Type B pancreatic cell (in vitro differentiated cells): ENCODE data around the gene SLC9A8. TPM values are rescaled to one million over a fixed set of nuclear protein-coding genes. Genes with fewer than 3 reads are reported as not detected.

Experiments
- DNase-seq: peaks from one replicate; pipeline ENCODE4 v3.0.0; 2021; ENCODE audit warnings: mixed read lengths; ENCODE audit not compliant: unreplicated experiment; ENCODE audit errors: extremely low spot score
- H3K27ac Mint-ChIP-seq: 2 replicates; pipeline ENCODE4 v1.8.0; 2021; ENCODE audit warnings: mild to moderate bottlenecking, mixed read lengths
- H3K27me3 Mint-ChIP-seq: 2 replicates; pipeline ENCODE4 v1.8.0; 2021; ENCODE audit warnings: mixed read lengths
- H3K36me3 Mint-ChIP-seq: 2 replicates; pipeline ENCODE4 v1.8.0; 2021; ENCODE audit warnings: mixed read lengths
- H3K4me1 Mint-ChIP-seq: one replicate; pipeline ENCODE4 v1.8.0; 2021; ENCODE audit warnings: mixed read lengths; ENCODE audit not compliant: unreplicated experiment
- H3K4me3 Mint-ChIP-seq: 2 replicates; pipeline ENCODE4 v1.8.0; 2021; ENCODE audit warnings: mild to moderate bottlenecking, mixed read lengths
- H3K9me3 Mint-ChIP-seq: 2 replicates; pipeline ENCODE4 v1.8.0; 2021; ENCODE audit warnings: mixed read lengths
- CTCF ChIP-seq: fragments of 200-600 bp; sonication (generic); conservative IDR thresholded peaks from 2 replicates; pipeline ENCODE4 v1.5.0; 2021; ENCODE audit warnings: antibody characterized with exemption, mild to moderate bottlenecking
- total RNA-seq: library from RNA; stranded (reverse); gene quantifications from 2 replicates; pipeline ENCODE4 v1.2.1, GENCODE V29; 2021; ENCODE audit warnings: low replicate concordance

Gene SLC9A8
- total RNA-seq, 1 donor from 2014 or later, result 8.6 TPM

GRCh38 chr20:49843770-49844380, 31.2 kb downstream of the SLC9A8 start:
- TF ChIP-seq CTCF, result no peak
- Mint-ChIP-seq H3K27me3 (no peaks in the 10 kb centered on the region), H3K4me1 (peaks cover 14% of the 10 kb centered on the region), H3K4me3 (no peak overlapping the region), H3K9me3 (no peaks in the 10 kb centered on the region), H3K36me3 (peaks cover 11% of the 10 kb centered on the region), H3K27ac (no peak overlapping the region)
- no peak for DNase-seq

GRCh38 chr20:49845060-49845459, 32.4 kb downstream of the SLC9A8 start:
- no peaks in the 10 kb centered on the region for H3K9me3 Mint-ChIP-seq
- H3K27me3 Mint-ChIP-seq, result no peaks in the 10 kb centered on the region
- DNase-seq, result no peak
- H3K4me3 Mint-ChIP-seq, result no peak overlapping the region
- H3K27ac Mint-ChIP-seq, result peak overlapping the region; percentile 51
- no peak for TF ChIP-seq CTCF
- peaks cover 11% of the 10 kb centered on the region for H3K36me3 Mint-ChIP-seq
- peaks cover 18% of the 10 kb centered on the region for H3K4me1 Mint-ChIP-seq

- no peak for DNase-seq
- Mint-ChIP-seq H3K4me1 (peaks cover 23% of the 10 kb centered on the region), H3K27ac (no peak overlapping the region), H3K36me3 (peaks cover 13% of the 10 kb centered on the region), H3K4me3 (no peak overlapping the region), H3K27me3 (no peaks in the 10 kb centered on the region), H3K9me3 (no peaks in the 10 kb centered on the region)
- peak; percentile 81 for TF ChIP-seq CTCF
Observed at GRCh38 chr20:49846206-49846807, 33.7 kb downstream of the SLC9A8 start.

GRCh38 chr20:49850463-49851230, 38.0 kb downstream of the SLC9A8 start:
- no peak for TF ChIP-seq CTCF
- H3K9me3 Mint-ChIP-seq, result no peaks in the 10 kb centered on the region
- H3K36me3 Mint-ChIP-seq, result peaks cover 16% of the 10 kb centered on the region
- no peak for DNase-seq
- H3K27me3 Mint-ChIP-seq, result no peaks in the 10 kb centered on the region
- peaks cover 32% of the 10 kb centered on the region for H3K4me1 Mint-ChIP-seq
- no peak overlapping the region for H3K4me3 Mint-ChIP-seq
- H3K27ac Mint-ChIP-seq, result peak overlapping the region; percentile 5

GRCh38 chr20:49851231-49851705, 38.6 kb downstream of the SLC9A8 start:
- Mint-ChIP-seq H3K36me3 (peaks cover 18% of the 10 kb centered on the region), H3K27ac (no peak overlapping the region), H3K4me3 (no peak overlapping the region), H3K4me1 (peaks cover 32% of the 10 kb centered on the region), H3K9me3 (no peaks in the 10 kb centered on the region), H3K27me3 (no peaks in the 10 kb centered on the region)
- TF ChIP-seq CTCF, result no peak
- DNase-seq, result no peak
